ENCODE measurements around the gene EPN3.

- TF ChIP-seq POLR2AphosphoS5 (IDR thresholded peaks at IDR 0.05): no peak
- no peak for TF ChIP-seq EP300 (IDR thresholded peaks at IDR 0.05)
These were observed 15.2 kb downstream of the EPN3 start for GRCh38 chr17:50547736-50548083.
